Heart right ventricle (tissue), 16 donors: ENCODE data around the gene PCTP. TPM values are rescaled to one million over a fixed set of nuclear protein-coding genes. Genes with fewer than 3 reads are reported as not detected.

Experiments used
- ATAC-seq, 8 donors: fragments of 200-7000 bp; cut with Tn5 transposase; one replicate each; pipeline ENCODE4 v1.9.1; 2020; ENCODE audit warnings: mild to moderate bottlenecking in 8 of 8, moderate library complexity in 8 of 8, moderate number of reproducible peaks in 1 of 8
- DNase-seq, 2 donors: peaks; one replicate each; pipeline ENCODE4 v3.0.0-alpha.2; 2020
- H3K27ac ChIP-seq, 10 donors: fragments of 200-600 bp; sonication (generic) in 2 of 10; one replicate each; pipeline versions ENCODE4 v1.5.0 to v1.8.0; 2020 to 2022; ENCODE audit warnings: mild to moderate bottlenecking in 3 of 10
- H3K27me3 ChIP-seq, 7 donors: fragments of 200-600 bp; one replicate each; pipeline ENCODE4 v1.8.0; 2021 to 2022; ENCODE audit warnings: mild to moderate bottlenecking in 2 of 7
- H3K36me3 ChIP-seq, 9 donors: fragments of 200-600 bp; sonication (generic) in 1 of 9; one replicate each; pipeline versions ENCODE4 v1.5.0 to v1.8.0; 2020 to 2022; ENCODE audit warnings: mild to moderate bottlenecking in 2 of 9
- H3K4me1 ChIP-seq, 9 donors: fragments of 200-600 bp; sonication (generic) in 1 of 9; one replicate each; pipeline versions ENCODE4 v1.5.0 to v1.8.0; 2020 to 2022; ENCODE audit warnings: mild to moderate bottlenecking in 4 of 9
- H3K4me3 ChIP-seq, 10 donors: fragments of 200-600 bp; sonication (generic) in 2 of 10; one replicate each; pipeline versions ENCODE4 v1.5.0 to v1.8.0; 2020 to 2022; ENCODE audit warnings: mild to moderate bottlenecking in 7 of 10, moderate library complexity in 2 of 10
- H3K9me3 ChIP-seq, 11 donors: fragments of 200-600 bp in 10 of 11; sonication (generic) in 2 of 11; one replicate each; pipeline versions ENCODE4 v1.5.0 to v1.8.0; 2013 to 2022; ENCODE audit warnings: mild to moderate bottlenecking in 2 of 11, control low read depth in 1 of 11, moderate library complexity in 1 of 11
- CTCF ChIP-seq, 9 donors: fragments of 200-600 bp; sonication (generic) in 2 of 9; IDR thresholded peaks; one replicate each; pipeline versions ENCODE4 v1.5.0 to v1.8.0; 2021 to 2022; ENCODE audit warnings: antibody characterized with exemption in 9 of 9, mild to moderate bottlenecking in 5 of 9, moderate library complexity in 1 of 9
- WGBS, 2 donors: extraction: QIAGEN DNeasy Blood & Tissue Kit; methylation state at CpG; one replicate each; pipeline ENCODE4 v1.1.7; 2013; ENCODE audit warnings: inconsistent platforms in 1 of 2; 5-methylcytosine and 5-hydroxymethylcytosine counted together
- intact Hi-C, 10 donors: fragments of 100-400 bp; cut with DNase I; formaldehyde crosslinking; loops; one replicate each; pipeline versions ENCODE4 v1.11.1 to v1.14.2; 2022
- polyA plus RNA-seq, 2 donors: library from polyadenylated mRNA; stranded (reverse); fragments of 200-250 nt; gene quantifications; one replicate each; pipeline ENCODE4 v1.2.3, GENCODE V29; 2013
- total RNA-seq, 10 donors: library from RNA; stranded (reverse); fragmentation: NEBNext Ultra II Directional in 3 of 10; extraction: Animal tissue kit (Norgen Biotek cat#: 25700) in 3 of 10; gene quantifications; one replicate each; pipeline versions ENCODE4 v1.2.1 to v1.2.4, GENCODE V29; 2021 to 2023
- donor health status: Arrhythmogenic right ventricular cardiomyopathy.
- donor health status: ischemic (EF 13 %, LVEDD 7.1; RV severe dilation, severe dysfunction).
- donor health status: healthy with polysubstance abuse.
- donor health status: DM: no; HTN: yes; CAD: no.
- donor health status: DM: no; HTN: no; CAD: no.
- donor health status: ischemic (EF 25% LVEDD 6.9; RV normal size, moderate dysfunction).
- donor health status: ischemic (EF 25% LVEDD 5.7; RV mildly dilated, moderate dysfunction).
- donor health status: healthy.
- donor health status: DM: yes; HTN: yes; CAD: no.
- donor health status: Ischemic cardiomyopathy.
- donor health status: ischemic (EF 35%, LVEDD 5.7; RV mildly dilated, moderate dysfunction).
- donor health status: nonischemic (EF 11% LVEDD 7.7; RV severe dilation, severe dysfunction).
- donor health status: DM: yes; HTN: yes; CAD: no.
- donor health status: PGD.
- donor health status: ischemic (EF 29% LVEDD 5.4; RV normal size, mild dysfunction).
- donor health status: nonischemic (EF 23%, LVEDD 6.1; RV moderate dilation, normal function).

The PCTP gene
- total and polyA plus RNA-seq, 12 donors = 11.8 to 23.3 (median 18.5) TPM

GRCh38 chr17:55793272-55793671 lies 42.4 kb downstream of the PCTP start:
- H3K36me3 ChIP-seq = no peaks in the 10 kb centered on the region
- WGBS, 2 donors = 89 to 98% methylated on average over 3 of the region's 3 CpGs
- no peak overlapping the region for H3K27ac ChIP-seq
- DNase-seq (no peak), ATAC-seq (no peak)
- H3K4me1 ChIP-seq = no peaks in the 10 kb centered on the region
- H3K4me3 ChIP-seq = no peak overlapping the region
- no peak for TF ChIP-seq CTCF (IDR thresholded peaks at IDR 0.05)
- intact Hi-C loops = no loop called here
- H3K27me3 ChIP-seq = no peaks in the 10 kb centered on the region
- H3K9me3 ChIP-seq = peaks cover 0 to 11% (median 0%) of the 10 kb centered on the region in 11 donors

GRCh38 chr17:55794725-55795482 lies 44.1 kb downstream of the PCTP start:
- DNase-seq (no peak), ATAC-seq (no peak)
- Histone ChIP-seq H3K9me3 (peaks cover 0 to 25% (median 0%) of the 10 kb centered on the region in 11 donors), H3K27ac (no peak overlapping the region), H3K4me3 (no peak overlapping the region), H3K27me3 (no peaks in the 10 kb centered on the region), H3K4me1 (no peaks in the 10 kb centered on the region), H3K36me3 (no peaks in the 10 kb centered on the region)
- intact Hi-C loops = no loop called here
- 71 to 74% methylated on average over 6 of the region's 6 CpGs for WGBS, 2 donors
- TF ChIP-seq CTCF (IDR thresholded peaks at IDR 0.05) = no peak

DNA sequence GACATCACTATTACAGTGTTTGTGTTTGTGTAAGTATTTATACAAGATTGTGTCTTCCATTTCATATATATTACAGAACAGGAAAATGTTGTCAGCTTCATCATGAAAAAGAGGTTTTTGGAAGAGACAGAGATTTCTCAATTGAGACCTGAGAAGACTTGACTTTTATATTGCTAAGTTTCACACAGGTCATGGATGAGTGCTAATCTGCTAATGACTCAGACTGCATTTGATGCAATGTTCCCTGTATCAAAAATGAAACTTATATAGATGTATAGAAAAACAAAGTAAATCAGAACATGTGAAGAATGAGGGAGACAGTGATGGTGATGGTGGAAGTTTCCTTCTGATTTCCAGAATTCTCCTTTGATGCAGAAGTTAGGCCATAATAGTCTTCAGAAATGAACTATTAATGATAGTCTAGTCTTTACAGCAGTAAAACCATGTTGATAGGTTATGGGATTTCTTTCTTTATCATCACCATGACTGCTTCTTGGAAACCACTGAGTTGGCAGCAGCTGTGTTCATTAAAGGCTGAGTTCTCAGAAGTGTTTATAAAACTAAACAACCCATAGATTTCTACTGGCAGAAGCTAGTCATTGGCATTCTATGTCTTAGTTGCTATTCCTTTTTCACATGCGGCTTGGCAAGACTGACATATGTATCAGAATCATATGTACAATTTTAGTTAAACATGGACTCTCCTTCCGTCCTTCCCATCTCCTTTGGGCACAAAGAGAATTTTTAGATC lies 56.1 kb downstream of the PCTP start:
- no peak for DNase-seq
- H3K27ac ChIP-seq = no peak overlapping the region
- intact Hi-C loops = no loop called here
- no peaks in the 10 kb centered on the region for H3K27me3 ChIP-seq
- no peak for TF ChIP-seq CTCF (IDR thresholded peaks at IDR 0.05)
- no peak for ATAC-seq
- H3K4me1 ChIP-seq = peaks cover 0 to 13% (median 0%) of the 10 kb centered on the region in 9 donors
- no peak overlapping the region for H3K4me3 ChIP-seq
- WGBS, 2 donors = 88 to 96% methylated on average over 2 of the region's 2 CpGs
- H3K36me3 ChIP-seq = no peaks in the 10 kb centered on the region
- peaks cover 0 to 15% (median 0%) of the 10 kb centered on the region in 11 donors for H3K9me3 ChIP-seq

- no peaks in the 10 kb centered on the region for H3K27me3 ChIP-seq
- TF ChIP-seq CTCF (IDR thresholded peaks at IDR 0.05) = no peak
- H3K4me1 ChIP-seq = peaks cover 0 to 16% (median 3%) of the 10 kb centered on the region in 9 donors
- H3K36me3 ChIP-seq = no peaks in the 10 kb centered on the region
- no peaks in the 10 kb centered on the region for H3K9me3 ChIP-seq
- peak overlapping the region in 2 of 10 donors; percentile 14 to 32 for H3K27ac ChIP-seq
- intact Hi-C loops = no loop called here
- no peak overlapping the region for H3K4me3 ChIP-seq
- DNase-seq (peak in 1 of 2 donors; percentile 32), ATAC-seq (peak in 5 of 8 donors; percentile 15 to 75 (median 51))
- WGBS, 2 donors = 68 to 70% methylated on average over 4 of the region's 4 CpGs
Measured at GRCh38 chr17:55811536-55811935, 60.7 kb downstream of the PCTP start.
